NCI-H2107 treated with DMSO at 0.1 percent for 48 hours (cell line): Measurements from ENCODE around the gene DDX49.
"Not testable (repeated sequence)": the region's sequence is repeated elsewhere in the genome, so short reads cannot be mapped to it uniquely, and the experiment has no call there.

Experiments used
- DNase-seq: peaks from one replicate; lab custom pipeline; 2025; ENCODE audit not compliant: unreplicated experiment; lab: John Stamatoyannopoulos, UW

The DDX49 gene

DNA sequence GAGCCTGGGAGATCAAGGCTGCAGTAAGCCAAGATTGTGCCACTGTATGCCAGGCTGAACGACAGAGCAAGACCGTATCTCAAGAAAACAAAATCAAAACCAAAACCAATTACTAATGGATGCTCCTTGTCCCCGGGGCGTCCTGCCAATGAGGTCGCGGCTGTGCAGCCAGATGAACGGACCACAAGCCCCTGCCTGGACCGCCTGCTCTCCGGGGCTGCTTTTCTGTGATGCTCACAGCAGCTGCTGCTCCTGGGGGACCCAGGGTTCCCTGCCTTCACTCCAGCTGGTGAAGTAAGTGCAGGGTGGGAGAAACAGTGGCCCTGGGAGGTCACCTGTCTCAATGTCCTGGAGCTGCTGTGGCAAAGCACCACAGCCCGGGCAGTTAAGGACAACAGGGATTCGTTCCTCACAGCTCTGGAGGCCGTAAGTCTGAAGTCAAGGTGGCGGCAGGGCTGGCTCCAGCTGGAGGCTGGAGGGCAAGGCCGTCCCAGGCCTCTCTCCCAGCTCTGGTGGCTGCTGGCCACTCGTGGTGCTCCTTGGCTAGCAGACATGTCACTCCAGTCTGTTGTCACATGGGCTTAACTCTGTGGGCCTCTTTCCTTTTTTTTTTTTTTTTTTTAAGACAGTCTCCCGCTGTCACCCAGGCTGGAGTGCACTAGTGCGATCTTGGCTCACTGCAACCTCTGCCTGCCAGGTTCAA is 10.4 kb upstream of the DDX49 start:
- no peak for DNase-seq

DNA sequence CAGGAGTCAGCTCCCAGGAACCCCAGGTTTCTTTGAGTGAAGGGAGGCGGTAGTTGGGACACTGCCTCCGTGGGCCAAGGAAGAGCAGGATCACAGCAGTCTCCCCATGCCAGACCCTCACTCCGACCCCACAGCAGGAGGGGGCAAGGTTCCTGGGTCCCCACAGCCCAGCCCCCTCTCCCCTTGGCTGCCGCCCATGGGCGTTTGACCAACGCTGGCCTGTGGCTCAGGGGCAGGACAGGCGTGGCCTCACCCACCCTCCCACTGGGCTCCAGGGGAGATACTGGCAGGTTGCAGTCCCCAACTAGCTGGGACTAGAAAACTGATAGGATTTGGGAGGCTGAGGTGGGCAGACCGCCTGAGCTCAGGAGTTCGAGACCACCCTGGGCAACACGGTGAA is 9.5 kb upstream of the DDX49 start:
- DNase-seq: no peak

DNA sequence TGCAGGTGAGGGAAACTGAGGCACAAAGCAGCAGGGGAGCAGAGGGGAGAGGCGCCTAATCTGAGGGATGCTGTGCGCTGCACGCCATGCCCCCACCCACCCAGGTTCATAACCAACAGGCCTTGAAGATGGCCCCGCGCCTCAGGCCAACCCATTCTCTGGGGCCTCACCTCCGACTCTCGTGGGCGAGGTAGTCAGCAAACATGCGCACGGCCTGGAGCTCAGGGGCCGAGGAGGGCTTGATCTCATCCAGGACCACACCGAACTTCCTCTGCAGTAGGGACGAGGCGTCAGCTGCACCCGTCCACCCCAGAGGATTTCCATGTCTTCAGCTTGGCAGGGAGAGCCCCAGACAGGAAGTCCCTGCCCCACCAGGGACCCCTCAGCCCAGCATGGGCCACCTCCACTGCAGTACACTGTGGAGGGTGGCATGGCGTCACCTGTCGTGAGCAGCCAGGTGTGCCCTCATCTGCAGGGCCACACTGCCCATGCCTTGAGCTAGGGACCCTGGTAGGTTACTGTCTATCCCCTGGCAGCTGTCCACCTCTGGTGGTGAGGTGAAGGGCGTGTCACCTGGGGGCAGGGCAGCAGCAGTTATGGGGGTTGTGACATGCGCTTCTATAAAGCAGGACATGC is 8.6 kb upstream of the DDX49 start:
- DNase-seq: no peak

- no peak for DNase-seq
Measured at GRCh38 chr19:18912933-18913332, 6.6 kb upstream of the DDX49 start.

- no peak for DNase-seq
Measured at GRCh38 chr19:18913466-18913865, 6.0 kb upstream of the DDX49 start.

DNA sequence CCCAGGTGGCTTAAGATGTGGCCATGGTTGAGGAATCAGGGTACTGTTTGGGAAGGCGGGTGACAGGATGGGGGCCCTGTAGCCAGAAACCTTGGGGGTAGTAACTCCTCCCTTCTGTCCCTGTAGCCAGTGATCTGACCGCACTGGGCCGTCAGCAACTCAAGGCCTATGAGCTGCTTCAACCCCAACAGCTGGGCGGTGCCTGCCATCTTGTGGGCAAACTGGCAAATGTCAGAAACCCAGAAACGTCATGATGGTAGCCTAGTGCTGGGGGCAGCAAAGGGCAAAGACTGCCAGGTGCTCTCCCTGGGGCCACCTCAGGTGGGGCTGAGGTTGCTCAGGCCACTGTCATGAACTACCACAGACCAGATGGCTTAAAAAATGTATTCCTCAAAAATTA is 3.9 kb upstream of the DDX49 start:
- no peak for DNase-seq

DNA sequence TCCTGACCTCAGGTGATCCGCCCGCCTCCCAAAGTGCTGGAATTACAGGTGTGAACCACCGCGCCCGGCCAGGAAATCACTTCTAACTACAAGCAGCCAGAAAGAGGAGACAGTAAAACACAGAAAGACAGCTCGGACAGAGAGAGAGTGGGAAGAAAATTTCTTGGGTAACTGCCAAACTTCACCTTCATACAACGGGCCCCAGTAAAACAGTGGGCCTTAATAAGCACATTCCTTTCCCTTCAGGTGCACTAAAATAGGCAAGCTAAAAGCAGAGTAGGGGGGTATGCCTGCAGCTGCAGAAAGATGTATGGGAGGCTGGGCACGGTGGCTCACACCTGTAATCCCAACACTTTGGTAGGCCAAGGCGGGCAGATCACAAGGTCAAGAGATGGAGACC is 1.9 kb upstream of the DDX49 start:
- DNase-seq: not testable (repeated sequence)

DNA sequence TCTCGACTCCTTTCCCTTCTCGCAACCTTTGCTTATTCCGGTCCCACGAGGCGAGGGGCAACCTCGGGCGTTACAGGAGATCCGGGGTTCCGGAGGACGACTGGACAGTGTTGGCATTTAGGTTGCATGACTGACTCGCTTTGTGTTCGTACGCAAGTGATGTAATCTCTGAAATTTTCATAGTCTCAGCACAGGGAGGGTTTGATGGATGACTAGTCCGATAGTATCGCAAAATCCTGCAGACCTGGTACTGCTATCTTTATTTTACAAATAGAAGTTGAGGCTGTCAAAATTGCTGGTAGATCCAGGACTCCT is 342 bp downstream of the DDX49 start:
- DNase-seq: no peak

GRCh38 chr19:18920400-18920799 is 885 bp downstream of the DDX49 start:
- no peak for DNase-seq

GRCh38 chr19:18921593-18921992 is 2.1 kb downstream of the DDX49 start:
- no peak for DNase-seq

GRCh38 chr19:18922228-18922985 is 2.9 kb downstream of the DDX49 start:
- no peak for DNase-seq

- no peak for DNase-seq
Measured at GRCh38 chr19:18924684-18925213, 5.2 kb downstream of the DDX49 start.

DNA sequence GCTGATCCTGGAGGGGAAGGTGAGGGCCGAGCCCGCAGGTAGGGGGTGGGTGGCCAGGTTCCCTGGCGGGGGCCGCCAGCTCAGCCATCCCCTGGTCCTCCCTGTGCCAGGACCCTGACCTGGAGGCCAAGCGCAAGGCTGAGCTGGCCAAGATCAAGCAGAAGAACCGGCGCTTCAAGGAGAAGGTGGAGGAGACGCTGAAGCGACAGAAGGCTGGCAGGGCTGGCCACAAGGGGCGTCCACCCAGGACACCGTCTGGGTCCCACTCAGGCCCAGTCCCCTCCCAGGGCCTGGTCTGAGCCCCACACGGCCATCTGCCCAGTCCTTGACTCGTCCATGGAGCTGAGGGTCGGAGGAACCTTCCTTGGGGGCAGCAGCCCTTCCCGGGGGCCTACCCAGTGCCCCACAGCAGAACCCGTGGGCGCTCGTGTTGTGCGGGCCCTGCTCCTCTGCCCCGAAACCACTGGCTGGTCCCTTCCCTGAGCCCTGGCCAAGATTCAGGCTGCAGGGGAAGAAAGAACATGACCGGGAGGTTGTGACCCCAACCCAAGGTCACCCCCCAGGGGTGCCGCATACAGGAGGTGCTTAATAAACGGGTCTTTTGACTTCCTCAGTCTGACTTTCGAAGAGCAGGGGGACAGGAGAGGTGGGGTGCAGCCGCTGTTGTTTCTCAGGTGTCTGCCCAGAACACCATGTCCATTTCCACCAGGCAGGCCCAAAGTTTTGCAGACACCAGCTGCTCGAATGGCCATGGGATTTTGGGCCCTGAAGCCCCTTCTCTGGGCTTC is 8.7 kb downstream of the DDX49 start:
- no peak for DNase-seq

GRCh38 chr19:18929311-18929710 is 9.8 kb downstream of the DDX49 start:
- DNase-seq: no peak

- no peak for DNase-seq
Measured at GRCh38 chr19:18931316-18932162, 12.0 kb downstream of the DDX49 start.

DNA sequence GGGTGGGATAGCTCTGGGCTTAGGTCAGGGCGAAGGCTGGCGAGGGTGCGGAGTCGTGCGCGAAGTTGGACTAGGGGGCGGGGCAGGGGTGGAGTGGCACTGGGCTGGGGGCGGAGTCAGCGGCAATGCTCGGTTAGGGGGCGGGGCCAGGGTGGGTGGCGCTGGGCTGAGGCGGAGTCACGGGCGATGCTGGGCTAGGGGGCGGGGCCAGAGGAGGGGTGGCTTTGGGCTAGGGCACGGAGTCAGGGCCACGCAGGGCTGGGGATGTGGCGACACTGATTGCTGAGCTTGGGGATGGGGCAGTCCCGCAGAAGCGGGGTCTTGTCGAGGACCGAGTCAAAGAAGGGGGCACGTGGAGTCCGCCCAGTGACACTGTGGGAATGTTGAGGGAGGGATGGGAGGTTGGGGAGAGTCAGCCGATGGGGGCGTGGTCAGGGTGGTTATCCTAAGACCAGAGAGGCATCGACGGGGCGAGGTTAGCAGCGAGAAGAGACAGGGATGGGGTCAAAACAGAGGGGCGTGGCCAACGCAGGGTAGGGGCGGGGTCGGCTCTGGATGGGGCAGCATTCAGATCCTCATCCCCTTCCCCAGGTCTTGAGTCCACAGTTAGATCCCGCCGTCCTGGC is 12.8 kb downstream of the DDX49 start:
- no peak for DNase-seq

- DNase-seq: no peak
Measured at GRCh38 chr19:18933297-18933696, 13.8 kb downstream of the DDX49 start.

DNA sequence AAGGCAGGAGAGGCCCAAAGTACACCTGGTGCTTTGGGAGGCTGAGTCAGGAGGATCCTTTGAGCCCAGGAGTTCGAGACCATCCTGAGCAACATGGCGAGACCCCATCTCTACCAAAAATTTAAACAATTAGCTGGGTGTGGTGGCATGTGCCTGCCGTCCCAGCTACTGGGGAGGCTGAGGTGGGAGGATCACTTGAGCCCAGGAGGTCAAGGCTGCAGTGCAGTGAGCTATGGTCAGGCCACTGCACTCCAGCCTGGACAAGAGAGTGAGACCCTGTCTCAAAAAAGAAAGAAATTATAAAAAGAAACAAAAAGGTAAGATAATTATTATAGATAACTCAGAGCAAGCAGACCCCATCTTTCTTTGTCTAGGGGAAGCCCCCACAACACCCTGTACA is 19.6 kb downstream of the DDX49 start:
- no peak for DNase-seq

GRCh38 chr19:18939922-18940768 is 20.6 kb downstream of the DDX49 start:
- no peak for DNase-seq
